HUDEP-2 (cell line): Measurements from ENCODE around the gene WFIKKN2.
"Not testable (repeated sequence)": the region's sequence is repeated elsewhere in the genome, so short reads cannot be mapped to it uniquely, and the experiment has no call there.

Source experiments
- DNase-seq, 76 experiments: peaks; one replicate each; lab custom pipeline; 2025; ENCODE audit not compliant: unreplicated experiment in 76 of 76; lab: John Stamatoyannopoulos, UW

The WFIKKN2 gene

GRCh38 chr17:50850640-50851039 lies 15.3 kb downstream of the WFIKKN2 start:
- DNase-seq = no peak

DNA sequence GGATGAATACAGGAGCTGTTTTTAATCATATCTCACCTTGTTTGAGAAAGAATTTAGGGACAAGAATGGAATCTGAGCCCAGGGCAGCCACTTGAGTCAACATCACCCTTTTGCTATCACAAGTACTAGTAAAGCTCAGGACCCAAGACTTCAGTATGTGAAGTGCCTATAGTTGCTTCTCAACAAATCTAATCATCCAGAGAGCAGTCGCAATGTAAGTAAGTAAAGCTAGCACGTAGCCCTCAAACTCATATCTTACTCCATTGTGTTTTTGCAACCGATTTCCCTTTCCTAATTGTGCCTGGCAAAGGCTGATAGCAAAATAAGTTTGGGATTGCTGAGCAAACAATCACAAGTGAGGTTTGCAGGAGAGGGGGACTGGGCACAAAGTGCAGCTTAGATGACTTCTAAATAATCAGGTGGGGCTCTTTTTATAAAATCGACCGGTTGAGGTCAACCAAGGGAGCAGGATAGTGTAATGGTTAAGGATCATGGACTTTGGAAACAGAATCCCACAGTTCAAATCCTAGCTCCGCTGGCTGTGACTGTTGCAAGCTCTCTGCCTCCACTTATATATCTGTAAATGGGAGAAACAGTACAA lies 17.7 kb downstream of the WFIKKN2 start:
- DNase-seq = no peak

GRCh38 chr17:50853781-50854180 lies 18.4 kb downstream of the WFIKKN2 start:
- no peak for DNase-seq

DNA sequence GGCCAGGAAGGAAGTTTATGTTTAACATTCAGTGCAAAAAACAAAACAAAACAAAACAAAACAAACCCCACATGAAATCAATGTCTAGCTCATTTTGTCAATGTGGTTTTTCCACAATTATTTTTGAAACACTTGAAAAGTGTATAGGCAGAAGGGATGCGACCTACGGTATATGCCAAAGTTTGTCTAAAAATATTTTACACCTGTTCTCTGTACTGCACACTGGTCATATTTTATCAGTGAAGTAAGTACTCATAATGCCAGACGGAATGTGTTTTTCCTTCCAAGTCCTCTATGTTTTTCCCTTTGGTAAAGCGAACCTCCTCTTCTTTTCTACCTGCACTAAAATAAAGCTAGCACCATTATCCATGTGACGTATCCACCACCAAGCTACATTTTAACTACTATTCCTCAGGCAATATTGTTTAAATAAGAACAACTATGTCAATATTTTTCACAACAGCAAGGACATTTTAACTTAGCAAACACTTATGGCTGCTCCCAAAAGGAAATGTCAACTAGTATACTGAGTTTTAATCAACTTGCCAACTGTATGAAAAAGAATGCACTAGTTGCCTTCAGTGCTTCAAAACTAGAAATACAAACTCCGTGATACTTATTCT lies 20.4 kb downstream of the WFIKKN2 start:
- DNase-seq = no peak

DNA sequence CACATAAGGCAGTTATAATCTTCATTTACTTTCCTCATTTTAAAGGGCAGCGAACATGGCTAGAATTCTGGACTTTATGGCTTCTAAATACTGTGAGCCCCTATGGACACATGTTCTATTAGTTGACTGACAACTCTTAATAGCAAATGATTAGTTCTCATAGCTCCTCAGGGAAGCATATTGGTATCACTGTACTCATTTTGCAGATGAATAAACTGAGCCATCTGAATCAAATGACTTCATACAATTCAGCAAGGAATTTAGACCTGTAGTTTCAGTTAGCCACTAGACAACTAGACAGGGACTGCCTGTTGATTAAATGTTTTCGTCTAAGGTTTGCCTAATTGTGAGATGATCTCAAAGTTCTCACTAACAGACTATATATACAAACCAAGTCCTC lies 21.0 kb downstream of the WFIKKN2 start:
- DNase-seq = no peak

- DNase-seq = no peak
Observed at GRCh38 chr17:50858486-50859225, 23.3 kb downstream of the WFIKKN2 start.

DNA sequence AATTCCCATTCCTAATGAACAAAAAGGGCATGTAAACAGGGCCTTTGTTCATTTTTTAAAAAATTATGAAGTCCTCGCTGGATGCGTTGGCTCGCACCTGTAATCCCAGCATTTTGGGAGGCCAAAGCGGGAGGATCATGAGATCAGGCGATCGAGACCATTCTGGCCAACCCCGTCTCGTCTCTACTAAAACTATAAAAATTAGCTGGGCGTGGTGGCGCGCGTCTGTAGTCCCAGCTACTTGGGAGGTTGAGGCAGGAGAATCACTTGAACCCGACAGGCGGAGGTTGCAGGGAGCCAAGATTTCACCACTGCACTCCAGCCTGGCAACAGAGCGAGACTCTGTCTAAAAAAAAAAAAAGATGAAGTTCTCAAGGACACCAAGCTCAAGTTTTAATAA lies 24.3 kb downstream of the WFIKKN2 start:
- DNase-seq = not testable (repeated sequence)

DNA sequence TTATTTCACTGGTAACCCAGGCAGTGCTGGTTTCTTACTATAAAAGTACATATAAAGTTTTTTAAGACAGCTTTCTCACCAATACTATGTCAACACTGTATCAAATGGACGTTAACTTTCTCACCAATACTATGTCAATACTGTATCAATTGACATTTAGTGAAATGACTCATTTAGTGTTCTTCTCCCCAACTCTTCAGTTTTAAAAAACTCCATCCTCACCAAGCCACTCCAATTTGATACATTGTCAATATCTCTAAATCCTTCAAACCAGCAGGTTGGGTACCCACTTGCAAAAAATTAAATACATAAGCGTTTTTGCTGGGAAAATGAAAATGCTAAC lies 25.9 kb downstream of the WFIKKN2 start:
- DNase-seq = no peak

DNA sequence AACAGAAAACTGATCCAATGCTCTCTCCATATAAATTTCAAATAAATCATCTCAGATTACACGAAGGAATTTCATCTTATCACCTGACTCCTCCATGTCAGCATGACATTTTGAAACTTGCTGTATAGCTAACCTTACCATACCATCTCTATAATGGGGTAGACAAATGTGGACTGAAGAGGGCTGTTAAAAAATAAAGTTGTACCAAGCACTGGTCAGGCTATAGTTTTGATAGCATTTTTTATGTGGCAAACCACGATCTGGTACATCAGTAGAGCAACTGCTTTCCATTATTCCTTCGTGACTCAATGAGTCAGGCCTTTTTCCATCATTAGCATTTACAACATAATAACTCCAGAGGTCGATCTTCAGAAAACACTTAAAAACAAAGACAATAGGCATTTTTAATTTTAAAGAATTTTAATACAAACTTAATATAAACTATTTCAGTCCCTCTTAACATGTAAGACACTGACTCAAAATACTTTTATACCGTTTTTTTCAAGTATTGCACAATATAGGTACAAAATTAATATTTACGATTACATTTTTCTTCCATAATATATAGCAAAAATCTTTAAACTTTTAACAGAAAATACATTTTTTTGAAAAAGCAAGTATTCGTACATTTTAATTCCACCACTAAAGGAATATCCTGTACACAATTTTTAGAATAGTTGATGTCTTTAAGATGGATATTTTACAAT lies 26.6 kb downstream of the WFIKKN2 start:
- no peak for DNase-seq

DNA sequence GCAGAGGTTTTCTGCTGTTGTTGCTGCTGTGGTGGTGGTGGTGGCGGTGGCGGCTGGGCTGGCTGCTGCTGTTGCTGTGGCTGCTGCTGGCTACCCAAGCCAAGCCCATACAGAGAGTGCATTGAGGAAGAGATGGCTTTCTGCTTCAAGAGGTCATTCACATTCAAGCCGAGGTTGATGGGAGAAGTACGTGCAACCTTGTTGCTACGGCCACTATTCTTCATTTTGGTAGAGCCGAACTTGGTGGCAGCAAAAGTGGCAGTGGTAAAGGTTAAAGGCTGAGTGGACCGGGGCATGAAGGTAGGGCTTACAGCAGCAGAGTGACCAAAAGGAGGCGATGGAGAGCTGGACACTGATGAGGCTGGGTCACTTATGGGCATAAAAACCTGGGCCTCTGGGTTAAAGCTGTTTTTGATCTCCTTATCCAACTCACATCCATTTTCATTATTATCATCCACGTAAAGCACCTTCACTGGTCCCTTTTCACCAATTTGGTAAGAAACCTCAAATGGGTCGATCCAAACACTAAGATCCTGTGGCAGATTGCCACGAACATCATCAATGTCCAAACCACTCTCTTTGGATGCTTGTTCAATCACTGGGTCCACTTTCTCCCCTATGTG lies 27.9 kb downstream of the WFIKKN2 start:
- peak in 35 of 76 experiments; percentile 3 to 57 (median 24) for DNase-seq

- DNase-seq = no peak
Observed at GRCh38 chr17:50863931-50864330, 28.5 kb downstream of the WFIKKN2 start.

DNA sequence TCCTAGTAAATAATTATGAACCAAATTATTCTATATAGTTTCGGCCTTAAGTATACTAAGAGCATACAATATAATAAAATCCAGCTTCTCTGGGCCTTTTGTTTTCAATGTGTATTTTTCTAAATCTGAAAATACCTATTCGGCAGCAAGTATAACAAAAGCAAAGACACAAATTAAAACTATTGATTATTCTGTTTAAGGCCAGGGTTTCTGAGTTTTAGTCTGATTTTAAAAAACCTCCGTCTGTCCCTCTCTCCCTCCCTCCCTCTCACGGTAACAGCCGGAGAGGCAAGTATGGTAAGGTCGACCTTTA lies 29.3 kb downstream of the WFIKKN2 start:
- DNase-seq = no peak

DNA sequence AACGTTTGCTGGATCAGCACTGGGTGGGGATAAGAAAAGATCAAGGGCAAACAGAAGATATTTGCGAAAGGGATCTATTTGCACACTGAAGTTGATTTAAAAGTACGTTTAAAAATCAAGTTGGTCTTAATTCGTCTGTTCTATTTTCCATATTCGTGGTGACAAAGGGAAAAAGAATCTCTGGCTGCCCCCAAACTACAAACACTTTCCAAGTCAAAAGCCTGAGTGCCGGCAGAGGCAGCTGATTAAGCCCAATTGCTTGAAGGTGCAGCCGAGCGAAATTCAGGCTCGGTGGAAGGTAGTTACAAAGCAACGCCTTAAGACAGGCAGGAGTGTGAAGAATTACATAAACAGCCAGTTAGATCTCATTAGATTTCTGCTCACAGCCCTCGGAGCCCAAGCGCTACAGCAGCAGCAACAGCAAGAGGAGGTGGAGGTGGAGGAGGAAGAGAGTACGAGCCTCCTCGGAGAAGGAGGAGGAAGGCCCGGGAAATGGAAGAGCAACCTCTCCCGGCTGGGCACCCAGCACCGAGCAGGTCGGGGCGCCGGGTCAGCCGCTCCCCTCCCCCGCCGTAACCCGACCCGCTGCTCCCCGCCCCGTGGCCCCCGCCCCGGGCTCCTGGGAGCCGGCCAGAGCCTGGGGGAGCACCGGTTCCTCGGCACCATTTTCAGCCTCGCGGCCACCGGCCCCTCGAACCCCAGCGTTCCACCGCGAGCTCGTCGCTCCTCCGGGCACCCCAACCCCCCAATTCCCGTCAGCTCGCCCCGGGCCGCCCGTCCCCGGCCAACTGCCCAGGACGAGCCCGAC lies 29.9 kb downstream of the WFIKKN2 start:
- peak in 40 of 76 experiments; percentile 8 to 63 (median 34) for DNase-seq

GRCh38 chr17:50865868-50866260 lies 30.5 kb downstream of the WFIKKN2 start:
- no peak for DNase-seq

- DNase-seq = peak in 75 of 76 experiments; percentile 69 to 99 (median 96)
Observed at GRCh38 chr17:50866261-50866949, 31.0 kb downstream of the WFIKKN2 start, which contains the start of gene TOB1. Gene TOB1, minus strand, starts transcription at chr17:50866354. Its CDS starts 2,337 bp downstream, at chr17:50864017.

GRCh38 chr17:50866950-50867362 lies 31.6 kb downstream of the WFIKKN2 start:
- peak in 47 of 76 experiments; percentile 37 to 92 (median 59) for DNase-seq

- peak in 74 of 76 experiments; percentile 51 to 93 (median 82) for DNase-seq
Observed at GRCh38 chr17:50867363-50868139, 32.2 kb downstream of the WFIKKN2 start.

GRCh38 chr17:50868140-50868438 lies 32.7 kb downstream of the WFIKKN2 start:
- DNase-seq = no peak

- no peak for DNase-seq
Observed at GRCh38 chr17:50868602-50869001, 33.2 kb downstream of the WFIKKN2 start.
